Caco-2 (cell line): Measurements from ENCODE around the gene MTM1. TPM values are rescaled to one million over a fixed set of nuclear protein-coding genes. Genes with fewer than 3 reads are reported as not detected.

ENCODE experiments used
- BruUV-seq: library from RNA; stranded (reverse); fragments of 400-500 nt; replicated peaks from 2 replicates; lab custom pipeline; 2021; lab: Mats Ljungman, UMichigan
- CTCF ChIA-PET: fragments of 300-600 bp; sonication (Branson Sonifier 250); formaldehyde crosslinking; loops from one replicate; lab custom pipeline; 2022; ENCODE audit warnings: antibody characterized with exemption; lab: Charles Lee
- POLR2A ChIA-PET: fragments of 300-600 bp; sonication (Branson Sonifier 250); formaldehyde crosslinking; loops from one replicate; lab custom pipeline; 2022; ENCODE audit warnings: antibody characterized with exemption; lab: Charles Lee
- DNase-seq, 2 experiments: peaks; one replicate each; pipeline versions ENCODE4 v3.0.0 to v3.0.0-alpha.2; 2020 to 2022
- H3K27me3 ChIP-seq: replicated peaks from 2 replicates; pipeline ENCODE4 v1.6.0; 2011; ENCODE audit warnings: low read length; ENCODE audit not compliant: control insufficient read depth, insufficient read depth
- H3K36me3 ChIP-seq: 2 replicates; pipeline ENCODE4 v1.5.1; 2011; ENCODE audit warnings: low read length; ENCODE audit not compliant: control insufficient read depth, insufficient read depth
- H3K4me1 ChIP-seq: fragments of 250-450 bp; sonication (Bioruptor Pico); 2 replicates; pipeline ENCODE4 v1.5.1; 2020; ENCODE audit warnings: mild to moderate bottlenecking
- H3K4me3 ChIP-seq: 2 replicates; pipeline ENCODE4 v1.5.1; 2011; ENCODE audit warnings: low read depth, mild to moderate bottlenecking, control low read depth, low read length
- H3K9me3 ChIP-seq: fragments of 250-450 bp; sonication (Bioruptor Pico); 2 replicates; pipeline ENCODE4 v1.5.1; 2020; ENCODE audit warnings: mild to moderate bottlenecking, moderate library complexity
- H3K27ac Mint-ChIP-seq: one replicate; pipeline ENCODE4 v1.8.0; 2022; ENCODE audit warnings: mixed read lengths; ENCODE audit not compliant: unreplicated experiment
- H3K27me3 Mint-ChIP-seq: one replicate; pipeline ENCODE4 v1.8.0; 2022; ENCODE audit warnings: mixed read lengths; ENCODE audit not compliant: insufficient read depth, unreplicated experiment
- H3K36me3 Mint-ChIP-seq: one replicate; pipeline ENCODE4 v1.8.0; 2022; ENCODE audit warnings: mild to moderate bottlenecking, mixed read lengths; ENCODE audit not compliant: insufficient read depth, unreplicated experiment
- H3K4me1 Mint-ChIP-seq: one replicate; pipeline ENCODE4 v1.8.0; 2022; ENCODE audit warnings: low read depth, mixed read lengths; ENCODE audit not compliant: unreplicated experiment
- H3K4me3 Mint-ChIP-seq: one replicate; pipeline ENCODE4 v1.8.0; 2022; ENCODE audit warnings: mild to moderate bottlenecking, moderate library complexity, mixed read lengths; ENCODE audit not compliant: unreplicated experiment
- H3K9me3 Mint-ChIP-seq: one replicate; pipeline ENCODE4 v1.8.0; 2022; ENCODE audit warnings: mixed read lengths; ENCODE audit not compliant: unreplicated experiment
- CTCF ChIP-seq, 2 experiments: fragments of 200-600 bp in 1 of 2; IDR thresholded peaks; 1 replicate in 1 of 2; 2 replicates in 1 of 2; pipeline versions ENCODE4 v1.5.1 to v1.8.0; 2011 to 2022; ENCODE audit warnings: antibody characterized with exemption in 1 of 2, control low read depth in 1 of 2, inconsistent platforms in 1 of 2, low read depth in 1 of 2, low read length in 1 of 2, mild to moderate bottlenecking in 1 of 2, moderate library complexity in 1 of 2; ENCODE audit not compliant: insufficient read depth in 1 of 2, severe bottlenecking in 1 of 2, unreplicated experiment in 1 of 2
- intact Hi-C: fragments of 100-400 bp; cut with micrococcal nuclease; formaldehyde crosslinking; loops from one replicate; pipeline ENCODE4 v1.10.0; 2022; ENCODE audit not compliant: unreplicated experiment
- total RNA-seq: library from RNA; stranded (reverse); gene quantifications from 2 replicates; pipeline ENCODE4 v1.2.3, GENCODE V29; 2022

Gene MTM1
- total RNA-seq, 1 experiment from 2014 or later = 9.7 TPM

GRCh38 chrX:150621652-150622051, 53.2 kb downstream of the MTM1 start:
- H3K9me3 ChIP-seq = no peaks in the 10 kb centered on the region
- CTCF ChIA-PET = no interaction called here
- no peaks in the 10 kb centered on the region for H3K27me3 ChIP-seq
- Mint-ChIP-seq H3K27me3 (no peaks in the 10 kb centered on the region), H3K4me1 (no peaks in the 10 kb centered on the region), H3K27ac (no peak overlapping the region), H3K36me3 (peaks cover 7% of the 10 kb centered on the region), H3K9me3 (no peaks in the 10 kb centered on the region), H3K4me3 (no peak overlapping the region)
- POLR2A ChIA-PET = no interaction called here
- BruUV-seq = no TSS peak
- H3K36me3 ChIP-seq = no peaks in the 10 kb centered on the region; the same call in 1 of the 2 replicates
- H3K4me1 ChIP-seq = no peaks in the 10 kb centered on the region
- TF ChIP-seq CTCF (IDR thresholded peaks at IDR 0.05; ENCODE audit: insufficient read depth in 1 of 2, low read depth in 1 of 2, low read length in 1 of 2, severe bottlenecking in 1 of 2, unreplicated experiment in 1 of 2) = no peak
- no peak for DNase-seq
- no peak overlapping the region for H3K4me3 ChIP-seq
- intact Hi-C loops = no loop called here

DNA sequence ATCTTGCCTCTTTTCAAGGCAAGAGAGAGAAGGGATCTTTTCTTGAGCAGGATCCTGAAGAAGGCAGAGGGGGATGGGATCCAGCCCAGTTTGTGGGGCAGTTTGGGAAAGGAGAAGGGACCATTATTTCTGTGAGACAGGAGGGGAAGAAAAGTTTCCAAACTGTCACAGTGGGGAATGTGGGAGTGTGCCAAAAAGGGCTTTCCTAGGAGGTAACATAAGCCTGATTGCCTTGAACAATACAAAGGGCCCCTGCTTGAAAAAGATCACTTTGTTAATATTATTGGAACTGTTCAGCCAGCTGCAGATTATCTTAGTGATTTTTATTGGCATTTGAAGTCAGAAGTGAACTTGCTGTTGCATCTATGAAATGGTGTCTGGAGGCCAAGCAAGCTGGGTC, 55.2 kb downstream of the MTM1 start:
- Mint-ChIP-seq H3K27ac (no peak overlapping the region), H3K27me3 (no peaks in the 10 kb centered on the region), H3K36me3 (peaks cover 7% of the 10 kb centered on the region), H3K4me1 (no peaks in the 10 kb centered on the region), H3K4me3 (no peak overlapping the region), H3K9me3 (no peaks in the 10 kb centered on the region)
- H3K36me3 ChIP-seq = no peaks in the 10 kb centered on the region; the same call in 1 of the 2 replicates
- no peak for DNase-seq
- ChIA-PET CTCF (no interaction called here), POLR2A (no interaction called here)
- no peak overlapping the region for H3K4me3 ChIP-seq
- no peak for TF ChIP-seq CTCF (IDR thresholded peaks at IDR 0.05; ENCODE audit: insufficient read depth in 1 of 2, low read depth in 1 of 2, low read length in 1 of 2, severe bottlenecking in 1 of 2, unreplicated experiment in 1 of 2)
- H3K9me3 ChIP-seq = no peaks in the 10 kb centered on the region
- H3K27me3 ChIP-seq = no peaks in the 10 kb centered on the region
- BruUV-seq = no TSS peak
- no peaks in the 10 kb centered on the region for H3K4me1 ChIP-seq
- intact Hi-C loops = no loop called here

GRCh38 chrX:150625097-150625496, 56.7 kb downstream of the MTM1 start:
- intact Hi-C loops = loop anchor here (5.0 kb wide), 1 partner anchor 83 kb away; no protein-coding TSS in a partner anchor
- H3K4me1 Mint-ChIP-seq = no peaks in the 10 kb centered on the region
- H3K36me3 Mint-ChIP-seq = peaks cover 7% of the 10 kb centered on the region

More at GRCh38 chrX:150625097-150625496, 56.7 kb downstream of the MTM1 start:
- Mint-ChIP-seq H3K27me3 (no peaks in the 10 kb centered on the region), H3K4me3 (no peak overlapping the region), H3K27ac (no peak overlapping the region), H3K9me3 (no peaks in the 10 kb centered on the region)
- no peaks in the 10 kb centered on the region for H3K9me3 ChIP-seq
- DNase-seq = no peak
- no peak overlapping the region for H3K4me3 ChIP-seq
- H3K4me1 ChIP-seq = no peaks in the 10 kb centered on the region
- BruUV-seq = no TSS peak
- H3K27me3 ChIP-seq = no peaks in the 10 kb centered on the region
- no peaks in the 10 kb centered on the region; the same call in 1 of the 2 replicates for H3K36me3 ChIP-seq
- CTCF ChIA-PET = no interaction called here
- POLR2A ChIA-PET = no interaction called here
- no peak for TF ChIP-seq CTCF (IDR thresholded peaks at IDR 0.05; ENCODE audit: insufficient read depth in 1 of 2, low read depth in 1 of 2, low read length in 1 of 2, severe bottlenecking in 1 of 2, unreplicated experiment in 1 of 2)
